HG03378 (cell line): ENCODE results near the gene GNS.
A peak's percentile ranks its signal among the peaks of the same experiment; 100 is the strongest.

ENCODE experiments used
- ATAC-seq: cut with Tn5 transposase; IDR thresholded peaks from one replicate; pipeline ENCODE4 v1.9.1; 2021; ENCODE audit warnings: mild to moderate bottlenecking, moderate library complexity; ENCODE audit not compliant: unreplicated experiment

GNS gene

GRCh38 chr12:64759035-64759894 lies at the start of gene GNS:
Gene GNS, minus strand, starts transcription at chr12:64759406. Its CDS starts 130 bp downstream, at chr12:64759276.
- ATAC-seq: peak; percentile 73

GRCh38 chr12:64808110-64808509 lies 48.9 kb upstream of the GNS start:
- ATAC-seq: no peak

GRCh38 chr12:64806593-64807460 lies 47.6 kb upstream of the GNS start:
- ATAC-seq: no peak

GRCh38 chr12:64806173-64806572 lies 47.0 kb upstream of the GNS start:
- no peak for ATAC-seq

- ATAC-seq: peak; percentile 63
Observed at GRCh38 chr12:64802180-64802775, 43.1 kb upstream of the GNS start.

GRCh38 chr12:64801381-64801780 lies 42.2 kb upstream of the GNS start:
- ATAC-seq: no peak

- peak; percentile 44 for ATAC-seq
Observed at GRCh38 chr12:64800640-64801039, 41.4 kb upstream of the GNS start.

GRCh38 chr12:64798165-64798564 lies 39.0 kb upstream of the GNS start:
- ATAC-seq: no peak

- ATAC-seq: no peak
Observed at GRCh38 chr12:64797156-64797555, 38.0 kb upstream of the GNS start.

- peak; percentile 80 for ATAC-seq
Observed at GRCh38 chr12:64796205-64796845, 37.1 kb upstream of the GNS start.

- no peak for ATAC-seq
Observed at GRCh38 chr12:64794305-64794704, 35.1 kb upstream of the GNS start.

- ATAC-seq: no peak
Observed at GRCh38 chr12:64793610-64794009, 34.4 kb upstream of the GNS start.

GRCh38 chr12:64792128-64792527 lies 32.9 kb upstream of the GNS start:
- peak; percentile 59 for ATAC-seq

GRCh38 chr12:64791036-64791435 lies 31.8 kb upstream of the GNS start:
- no peak for ATAC-seq

GRCh38 chr12:64790166-64790565 lies 31.0 kb upstream of the GNS start:
- ATAC-seq: no peak

GRCh38 chr12:64785838-64786237 lies 26.6 kb upstream of the GNS start:
- no peak for ATAC-seq

- no peak for ATAC-seq
Observed at GRCh38 chr12:64782191-64782876, 23.1 kb upstream of the GNS start.

- no peak for ATAC-seq
Observed at GRCh38 chr12:64781280-64782190, 22.3 kb upstream of the GNS start.

GRCh38 chr12:64780531-64781279 lies 21.5 kb upstream of the GNS start:
- ATAC-seq: no peak
